IMR-90 (cell line): ENCODE results near the gene ERMAP. TPM values are rescaled to one million over a fixed set of nuclear protein-coding genes. Genes with fewer than 3 reads are reported as not detected.

Experiments
- ATAC-seq: fragments of 200-7000 bp; cut with Tn5 transposase; 2 replicates; pipeline ENCODE4 v1.9.1; 2020; ENCODE audit warnings: low read depth, mild to moderate bottlenecking, moderate library complexity
- BruUV-seq: library from RNA; stranded (reverse); fragments of 400-500 nt; replicated peaks from 2 replicates; lab custom pipeline; 2021; lab: Mats Ljungman, UMichigan
- CTCF ChIA-PET: fragments of 300-600 bp; formaldehyde crosslinking; extraction: SDS; loops from one replicate; lab custom pipeline; 2021; ENCODE audit warnings: antibody characterized with exemption; lab: Yijun Ruan, JAX
- POLR2A ChIA-PET: fragments of 300-600 bp; sonication (Branson Sonifier 250); formaldehyde crosslinking; loops from one replicate; lab custom pipeline; 2022; ENCODE audit warnings: antibody characterized with exemption; ENCODE audit not compliant: unreplicated experiment; lab: Charles Lee
- DNase-seq: peaks from one replicate; pipeline ENCODE4 v3.0.0; 2013
- H2AFZ ChIP-seq: replicated peaks from 2 replicates; pipeline ENCODE3; 2013; ENCODE audit warnings: low read length, mild to moderate bottlenecking; ENCODE audit not compliant: poor library complexity
- H2AK5ac ChIP-seq: 2 replicates; pipeline ENCODE4 v1.6.1; 2013; ENCODE audit warnings: low read depth, low read length, inconsistent platforms
- H2AK9ac ChIP-seq: replicated peaks from 2 replicates; pipeline ENCODE3; 2013; ENCODE audit warnings: mild to moderate bottlenecking, low read depth, low read length, moderate library complexity; ENCODE audit not compliant: poor library complexity
- H2BK120ac ChIP-seq: 2 replicates; pipeline ENCODE4 v1.6.1; 2013; ENCODE audit warnings: low read depth, low read length, inconsistent platforms
- H2BK15ac ChIP-seq: 3 replicates; pipeline ENCODE4 v1.6.1; 2013; ENCODE audit warnings: low read depth, low read length, inconsistent platforms
- H2BK20ac ChIP-seq: 2 replicates; pipeline ENCODE4 v1.6.1; 2013; ENCODE audit warnings: low read depth, mild to moderate bottlenecking, inconsistent platforms, low read length, moderate library complexity
- H2BK5ac ChIP-seq: 2 replicates; pipeline ENCODE4 v1.6.1; 2013; ENCODE audit warnings: mild to moderate bottlenecking, low read depth, low read length, inconsistent platforms; ENCODE audit not compliant: poor library complexity, severe bottlenecking
- H3K14ac ChIP-seq: replicated peaks from 2 replicates; pipeline ENCODE4 v1.6.1; 2013; ENCODE audit warnings: low read depth, low read length, inconsistent platforms
- H3K18ac ChIP-seq: 2 replicates; pipeline ENCODE4 v1.6.1; 2013; ENCODE audit warnings: low read depth, low read length, control low read depth
- H3K23ac ChIP-seq: 2 replicates; pipeline ENCODE4 v1.6.1; 2013; ENCODE audit warnings: low read depth, low read length, inconsistent platforms
- H3K27ac ChIP-seq: 2 replicates; pipeline ENCODE4 v1.5.1; 2013; ENCODE audit warnings: mild to moderate bottlenecking, control low read depth, low read length; ENCODE audit not compliant: insufficient read depth
- H3K27me3 ChIP-seq: 2 replicates; pipeline ENCODE4 v1.6.1; 2013; ENCODE audit warnings: low read length; ENCODE audit not compliant: control insufficient read depth, insufficient read depth
- H3K36me3 ChIP-seq: 2 replicates; pipeline ENCODE4 v1.6.1; 2013; ENCODE audit warnings: low read length, mixed read lengths; ENCODE audit not compliant: control insufficient read depth, insufficient read depth
- H3K4ac ChIP-seq: 2 replicates; pipeline ENCODE4 v1.6.1; 2013; ENCODE audit warnings: low read depth, low read length, inconsistent platforms
- H3K4me1 ChIP-seq: 2 replicates; pipeline ENCODE4 v1.6.1; 2013; ENCODE audit warnings: low read length, mixed read lengths; ENCODE audit not compliant: control insufficient read depth, insufficient read depth
- H3K4me2 ChIP-seq: 2 replicates; pipeline ENCODE4 v1.6.1; 2013; ENCODE audit warnings: low read depth, mild to moderate bottlenecking, control low read depth, low read length, moderate library complexity
- H3K4me3 ChIP-seq: 2 replicates; pipeline ENCODE4 v1.5.1; 2013; ENCODE audit warnings: low read depth, mild to moderate bottlenecking, control low read depth, low read length, moderate library complexity; ENCODE audit not compliant: insufficient read depth
- H3K56ac ChIP-seq: 2 replicates; pipeline ENCODE4 v1.6.1; 2013; ENCODE audit warnings: low read length, inconsistent platforms; ENCODE audit not compliant: insufficient read depth; ENCODE audit errors: extremely low read depth
- H3K79me1 ChIP-seq, 2 experiments: 2 replicates each; pipeline ENCODE4 v1.6.1; 2013; ENCODE audit warnings: low read length in 2 of 2, inconsistent platforms in 1 of 2, low read depth in 1 of 2
- H3K9ac ChIP-seq: 2 replicates; pipeline ENCODE4 v1.6.1; 2013; ENCODE audit warnings: low read depth, low read length, control low read depth
- H3K9me1 ChIP-seq: 2 replicates; pipeline ENCODE4 v1.6.1; 2013; ENCODE audit warnings: low read length, inconsistent platforms; ENCODE audit not compliant: insufficient read depth
- H3K9me3 ChIP-seq: 2 replicates; pipeline ENCODE4 v1.6.1; 2013; ENCODE audit warnings: low read length; ENCODE audit not compliant: control insufficient read depth, insufficient read depth
- H4K20me1 ChIP-seq: 2 replicates; pipeline ENCODE4 v1.6.1; 2013; ENCODE audit warnings: low read length, inconsistent platforms; ENCODE audit not compliant: insufficient read depth
- H4K5ac ChIP-seq: 2 replicates; pipeline ENCODE4 v1.6.1; 2013; ENCODE audit warnings: mild to moderate bottlenecking, low read depth, low read length, control low read depth
- H4K8ac ChIP-seq, 2 experiments: 2 replicates each; pipeline ENCODE4 v1.6.1; 2013; ENCODE audit warnings: low read depth in 2 of 2, low read length in 2 of 2, control low read depth in 1 of 2, inconsistent platforms in 1 of 2
- H4K91ac ChIP-seq: 2 replicates; pipeline ENCODE4 v1.6.1; 2013; ENCODE audit warnings: low read depth, low read length, inconsistent platforms; ENCODE audit not compliant: insufficient read depth
- FOS ChIP-seq: fragments of 150-350 bp; IDR thresholded peaks from 2 replicates; pipeline ENCODE4 v1.6.1; 2016; ENCODE audit warnings: low read depth, low read length
- RAD21 ChIP-seq: IDR thresholded peaks from 2 replicates; pipeline ENCODE4 v1.6.1; 2012; ENCODE audit warnings: low read length, improper control_type of control experiment
- WGBS, 2 experiments: methylation state at CpG; one replicate each; pipeline versions ENCODE4 v1.1.5 to v1.1.7; 2013; ENCODE audit warnings: missing lambda C conversion rate in 2 of 2; ENCODE audit not compliant: insufficient read length in 1 of 2; ENCODE audit errors: extremely low coverage in 2 of 2; 5-methylcytosine and 5-hydroxymethylcytosine counted together
- dilution Hi-C: fragments of 300-500 bp; cut with HindIII; formaldehyde crosslinking; loops from one replicate; pipeline ENCODE4 v1.14.3; 2018; ENCODE audit warnings: low sequenced_read_pairs; ENCODE audit not compliant: unreplicated experiment
- in situ Hi-C: fragments of 300-500 bp; cut with MboI; formaldehyde crosslinking; loops from 3 replicates; pipeline ENCODE4 v1.14.3; 2019; ENCODE audit warnings: low sequenced_read_pairs, inconsistent platforms, mixed read lengths
- intact Hi-C: fragments of 100-400 bp; cut with micrococcal nuclease; formaldehyde crosslinking; loops from 2 replicates; pipeline ENCODE4 v1.10.0; 2022
- polyA plus RNA-seq, 3 experiments: library from polyadenylated mRNA; depleted of rRNA; stranded (reverse); fragments of >200 nt; gene quantifications; 2 replicates each; pipeline ENCODE4 v1.2.3, GENCODE V29; 2012; ENCODE audit warnings: low replicate concordance in 1 of 3
- total RNA-seq: library from RNA; depleted of rRNA; stranded (reverse); fragments of >200 nt; gene quantifications from 2 replicates; pipeline ENCODE4 v1.2.3, GENCODE V29; 2012

Gene ERMAP
- total and polyA plus RNA-seq, 2 of the 4 experiments (the other 2 are of a cell fraction) = 5.0 to 7.2 TPM

GRCh38 chr1:42830631-42831030 lies 13.7 kb downstream of the ERMAP start:
- H3K4me2 ChIP-seq = no peak overlapping the region
- intact Hi-C loops (no loop called here), in situ Hi-C loops (no loop called here), dilution Hi-C loops (no loop called here)
- no TSS peak for BruUV-seq
- H4K5ac ChIP-seq = no peak overlapping the region
- H3K9me1 ChIP-seq = peaks cover 6% of the 10 kb centered on the region
- no peak overlapping the region for H3K56ac ChIP-seq
- no peak overlapping the region for H3K4me3 ChIP-seq
- 95% methylated on average over 5 of the region's 17 CpGs; no CpG with 5 or more reads in 1 of the 2 experiments for WGBS, 2 experiments
- H3K27me3 ChIP-seq = no peaks in the 10 kb centered on the region
- no peak overlapping the region for H2BK15ac ChIP-seq
- CTCF ChIA-PET = no interaction called here
- POLR2A ChIA-PET = no interaction called here
- no peak overlapping the region for H3K23ac ChIP-seq
- H3K14ac ChIP-seq = no peak overlapping the region
- H4K20me1 ChIP-seq = no peaks in the 10 kb centered on the region
- DNase-seq (no peak), ATAC-seq (no peak)
- no peak for TF ChIP-seq FOS
- no peak for TF ChIP-seq RAD21
- H2AK5ac ChIP-seq = no peak overlapping the region
- no peaks in the 10 kb centered on the region for H3K9me3 ChIP-seq
- H3K79me1 ChIP-seq = no peaks in the 10 kb centered on the region
- no peak overlapping the region for H2BK5ac ChIP-seq
- H3K18ac ChIP-seq = no peak overlapping the region
- H3K9ac ChIP-seq = no peak overlapping the region
- H2BK120ac ChIP-seq = no peak overlapping the region
- H2AFZ ChIP-seq = no peak overlapping the region
- H2AK9ac ChIP-seq = no peak overlapping the region
- H3K36me3 ChIP-seq = peaks cover 12% of the 10 kb centered on the region; the same call in 1 of the 2 replicates
- no peak overlapping the region for H4K91ac ChIP-seq
- no peak overlapping the region for H2BK20ac ChIP-seq
- no peak overlapping the region for H3K27ac ChIP-seq
- no peak overlapping the region for H4K8ac ChIP-seq
- no peaks in the 10 kb centered on the region for H3K4me1 ChIP-seq
- H3K4ac ChIP-seq = no peak overlapping the region
